ENCODE data around the gene OXSR1.

DNA sequence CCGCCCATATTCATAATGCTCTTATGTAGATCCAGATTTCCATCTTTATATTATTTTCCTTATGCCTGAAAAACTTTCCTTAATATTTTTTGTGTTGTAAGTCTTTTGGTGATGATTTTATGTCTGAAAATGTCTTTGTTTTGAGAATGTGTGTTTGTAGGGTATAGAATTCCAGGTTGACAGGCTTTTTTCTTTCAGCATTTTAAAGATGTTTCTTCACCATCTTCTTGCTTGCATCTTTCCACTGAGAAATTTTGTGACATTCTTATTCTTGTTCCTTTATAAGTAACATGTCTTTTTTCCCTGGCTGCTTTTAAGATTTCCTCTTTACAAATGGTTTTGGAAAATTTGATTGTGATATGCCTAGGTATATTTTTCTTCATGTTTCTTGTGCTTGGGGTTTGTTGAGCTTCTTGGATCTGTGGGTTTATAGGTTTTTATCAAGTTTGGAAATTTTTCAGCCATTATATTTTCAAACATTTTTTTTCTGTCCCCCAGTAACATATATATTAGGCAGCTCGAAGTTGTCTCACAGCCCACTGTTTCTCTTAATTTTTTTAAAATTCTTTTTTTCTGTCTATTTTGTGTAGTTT lies 73.2 kb downstream of the OXSR1 start:
- TF ChIP-seq, protein P1, sequence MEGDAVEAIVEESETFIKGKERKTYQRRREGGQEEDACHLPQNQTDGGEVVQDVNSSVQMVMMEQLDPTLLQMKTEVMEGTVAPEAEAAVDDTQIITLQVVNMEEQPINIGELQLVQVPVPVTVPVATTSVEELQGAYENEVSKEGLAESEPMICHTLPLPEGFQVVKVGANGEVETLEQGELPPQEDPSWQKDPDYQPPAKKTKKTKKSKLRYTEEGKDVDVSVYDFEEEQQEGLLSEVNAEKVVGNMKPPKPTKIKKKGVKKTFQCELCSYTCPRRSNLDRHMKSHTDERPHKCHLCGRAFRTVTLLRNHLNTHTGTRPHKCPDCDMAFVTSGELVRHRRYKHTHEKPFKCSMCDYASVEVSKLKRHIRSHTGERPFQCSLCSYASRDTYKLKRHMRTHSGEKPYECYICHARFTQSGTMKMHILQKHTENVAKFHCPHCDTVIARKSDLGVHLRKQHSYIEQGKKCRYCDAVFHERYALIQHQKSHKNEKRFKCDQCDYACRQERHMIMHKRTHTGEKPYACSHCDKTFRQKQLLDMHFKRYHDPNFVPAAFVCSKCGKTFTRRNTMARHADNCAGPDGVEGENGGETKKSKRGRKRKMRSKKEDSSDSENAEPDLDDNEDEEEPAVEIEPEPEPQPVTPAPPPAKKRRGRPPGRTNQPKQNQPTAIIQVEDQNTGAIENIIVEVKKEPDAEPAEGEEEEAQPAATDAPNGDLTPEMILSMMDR (conservative IDR thresholded peaks at IDR 0.05 in 1 of 2, IDR thresholded peaks at IDR 0.05 in 1 of 2; ENCODE audit: extremely low read depth in 1 of 2, insufficient read depth in 1 of 2, low read depth in 1 of 2, low read length in 2 of 2) = no peak
- TF ChIP-seq EZH2 (IDR thresholded peaks at IDR 0.05; ENCODE audit: borderline replicate concordance, low read length) = no peak

All from mammary epithelial cell (primary cell).